Effector memory CD4-positive, alpha-beta T cell (primary cell): ENCODE measurements around the gene PAGE2B.
"Not testable (repeated sequence)": the region's sequence is repeated elsewhere in the genome, so short reads cannot be mapped to it uniquely, and the experiment has no call there.

Experiments used
- DNase-seq, 3 donors: peaks; one replicate each; pipeline ENCODE4 v3.0.0-alpha.2; 2020
- H3K27ac ChIP-seq: 2 replicates; pipeline ENCODE4 v1.7.0; 2013; ENCODE audit warnings: mild to moderate bottlenecking, low read length, moderate library complexity; ENCODE audit not compliant: insufficient read depth, poor library complexity, severe bottlenecking
- H3K27me3 ChIP-seq: replicated peaks from 2 replicates; pipeline ENCODE4 v1.7.0; 2013; ENCODE audit warnings: mild to moderate bottlenecking, low read length; ENCODE audit not compliant: insufficient read depth, control insufficient read depth, poor library complexity, severe bottlenecking
- H3K36me3 ChIP-seq: 2 replicates; pipeline ENCODE4 v1.7.0; 2013; ENCODE audit warnings: mild to moderate bottlenecking, low read length, moderate library complexity; ENCODE audit not compliant: control insufficient read depth, insufficient read depth
- H3K4me1 ChIP-seq: 2 replicates; pipeline ENCODE4 v1.7.0; 2013; ENCODE audit warnings: low read length, mild to moderate bottlenecking; ENCODE audit not compliant: control insufficient read depth, insufficient read depth, poor library complexity, severe bottlenecking
- H3K4me3 ChIP-seq: 2 replicates; pipeline ENCODE4 v1.7.0; 2013; ENCODE audit warnings: low read length, low read depth, mild to moderate bottlenecking; ENCODE audit not compliant: insufficient read depth, poor library complexity, severe bottlenecking
- H3K9me3 ChIP-seq: 2 replicates; pipeline ENCODE4 v1.7.0; 2013; ENCODE audit warnings: mild to moderate bottlenecking, low read length, moderate library complexity; ENCODE audit not compliant: control insufficient read depth

Gene PAGE2B

DNA sequence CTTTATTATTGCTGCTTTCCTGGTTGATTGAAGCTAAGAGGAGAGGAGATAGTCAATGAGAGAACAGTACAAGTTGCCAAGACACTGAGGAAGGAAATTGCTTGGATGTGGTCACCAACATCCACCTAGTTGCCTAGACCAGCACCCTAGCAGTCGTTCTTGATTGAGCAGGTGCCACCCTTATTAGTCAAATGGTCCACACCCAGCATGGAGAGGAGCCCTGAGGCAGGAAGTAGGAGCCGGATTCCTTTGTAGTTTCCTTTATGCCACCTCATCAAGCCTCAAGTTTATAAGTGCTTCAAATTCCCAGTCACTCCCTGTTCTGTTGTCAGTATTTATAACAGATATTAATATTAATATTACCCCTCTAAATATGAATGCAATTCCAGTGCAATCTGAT lies 33.1 kb downstream of the PAGE2B start:
- Histone ChIP-seq H3K4me1 (no peaks in the 10 kb centered on the region), H3K27ac (no peak overlapping the region), H3K4me3 (no peak overlapping the region), H3K36me3 (no peaks in the 10 kb centered on the region), H3K27me3 (no peaks in the 10 kb centered on the region), H3K9me3 (no peaks in the 10 kb centered on the region)
- DNase-seq, result no peak

DNA sequence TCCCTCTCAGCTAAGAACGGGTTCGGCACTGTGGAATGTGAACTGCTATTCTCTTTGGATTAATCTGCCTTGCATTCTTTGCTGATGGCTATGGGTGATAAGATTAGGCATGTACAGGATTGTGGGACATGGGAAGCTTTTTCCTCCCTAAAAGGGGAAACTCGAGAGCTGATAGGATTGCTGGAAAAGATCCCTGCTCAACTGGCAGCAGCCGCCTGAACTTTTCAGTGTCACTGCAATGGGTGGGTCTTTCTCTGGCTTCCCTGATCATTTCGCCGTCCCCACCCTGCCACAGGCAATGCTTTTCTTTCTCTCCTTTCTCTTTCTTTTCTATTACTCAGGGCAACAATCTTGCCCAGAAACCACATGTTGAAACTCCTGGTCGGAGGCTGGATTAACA lies 34.5 kb downstream of the PAGE2B start:
- no peak overlapping the region for H3K27ac ChIP-seq
- H3K4me1 ChIP-seq, result no peaks in the 10 kb centered on the region
- no peak overlapping the region for H3K4me3 ChIP-seq
- no peak for DNase-seq
- H3K9me3 ChIP-seq, result no peaks in the 10 kb centered on the region
- H3K36me3 ChIP-seq, result no peaks in the 10 kb centered on the region
- no peaks in the 10 kb centered on the region for H3K27me3 ChIP-seq

DNA sequence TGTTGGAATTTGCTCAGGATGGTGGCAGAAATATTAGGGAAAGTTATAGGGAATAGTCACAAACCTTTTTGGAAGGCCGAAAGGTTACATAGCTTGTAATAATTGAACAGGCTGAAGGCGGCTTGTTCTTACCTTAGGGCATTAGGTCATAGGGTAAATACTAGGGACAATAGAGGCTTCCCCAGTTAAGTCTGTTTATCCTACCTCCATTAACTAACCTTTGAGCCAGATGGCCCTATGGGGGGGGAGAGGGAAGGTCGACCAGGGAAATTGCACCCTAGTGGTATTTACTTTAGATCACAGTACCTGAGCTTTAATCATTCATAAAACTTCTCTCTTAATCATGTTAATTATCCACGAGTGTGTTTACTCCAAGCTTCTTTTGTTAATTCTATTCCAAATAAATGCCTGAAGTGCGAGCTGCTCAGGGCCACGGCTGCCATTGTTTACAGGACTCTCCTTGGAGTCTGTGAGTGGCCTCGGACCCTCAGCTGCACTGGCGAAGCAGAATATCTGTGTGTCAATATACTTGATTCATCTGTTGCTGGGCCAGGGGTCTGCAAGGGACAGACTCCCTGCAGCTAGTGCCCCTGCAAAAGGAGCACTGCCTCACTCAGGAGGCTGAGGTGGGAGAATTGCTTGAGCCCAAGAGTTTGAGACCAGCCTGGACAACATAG lies 36.9 kb downstream of the PAGE2B start:
- Histone ChIP-seq H3K4me3 (no peak overlapping the region), H3K27ac (no peak overlapping the region), H3K36me3 (no peaks in the 10 kb centered on the region), H3K4me1 (no peaks in the 10 kb centered on the region), H3K9me3 (no peaks in the 10 kb centered on the region), H3K27me3 (no peaks in the 10 kb centered on the region)
- DNase-seq, result no peak

DNA sequence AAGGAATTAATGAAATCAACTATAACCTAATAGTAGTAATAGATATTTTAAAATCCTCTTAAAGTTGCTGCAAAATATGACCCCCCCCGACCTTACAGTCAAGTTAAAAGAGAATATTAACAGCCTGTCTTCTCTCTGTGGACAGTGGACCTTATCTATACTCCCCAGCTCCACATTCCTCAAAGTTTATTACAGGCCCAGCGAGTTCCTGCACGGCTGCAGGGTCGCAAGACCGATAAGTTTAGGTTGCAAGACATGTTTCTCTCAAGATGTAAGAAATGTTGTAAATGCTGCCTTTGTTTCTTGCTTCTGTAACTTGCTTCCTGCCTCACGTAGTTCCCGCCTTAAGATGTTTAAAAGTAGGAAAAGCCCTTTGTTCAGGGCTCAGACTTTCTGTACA lies 41.8 kb downstream of the PAGE2B start:
- H3K27ac ChIP-seq, H3K36me3 ChIP-seq, H3K27me3 ChIP-seq, H3K4me3 ChIP-seq, H3K4me1 ChIP-seq, H3K9me3 ChIP-seq, DNase-seq: not testable (repeated sequence)

DNA sequence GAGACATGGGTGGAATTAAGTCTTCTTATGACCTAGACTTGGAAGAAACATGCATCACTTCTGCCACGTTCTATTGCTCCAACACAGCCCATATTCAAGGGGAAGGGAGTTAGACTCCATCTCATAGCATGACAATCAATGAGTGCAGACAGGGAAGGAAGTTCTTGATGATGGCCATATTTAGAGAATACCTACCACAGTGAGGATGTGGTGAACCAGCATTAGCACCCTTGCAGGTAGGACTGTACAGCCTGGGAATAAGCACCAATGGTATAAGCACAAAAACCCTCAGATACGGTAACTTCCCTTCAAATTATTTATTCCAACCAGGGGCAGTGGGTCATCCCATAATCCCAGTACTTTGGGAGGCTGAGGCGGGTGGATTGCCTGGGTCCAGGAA lies 43.7 kb downstream of the PAGE2B start:
- peaks cover 8% of the 10 kb centered on the region for H3K4me1 ChIP-seq
- no peaks in the 10 kb centered on the region for H3K27me3 ChIP-seq

DNA sequence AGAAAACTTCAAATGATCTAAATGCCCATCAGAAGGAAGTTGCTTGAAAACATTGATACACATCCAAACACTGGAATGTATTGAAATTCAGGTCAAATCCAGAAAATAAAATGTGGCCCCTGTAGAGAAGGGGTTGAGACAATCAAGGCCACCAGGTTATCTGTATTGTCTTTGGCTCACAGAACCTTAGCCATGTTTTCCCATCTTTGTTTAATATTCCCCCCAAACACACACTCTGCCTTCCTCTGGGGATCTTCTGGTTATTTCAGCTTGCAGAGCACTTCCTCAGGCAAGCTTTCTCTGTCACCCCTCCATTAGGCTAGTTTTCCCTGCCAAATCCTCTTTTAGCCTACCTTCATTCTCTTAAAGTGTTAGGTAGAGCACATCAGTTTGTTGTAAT lies 44.4 kb downstream of the PAGE2B start:
- no peak overlapping the region for H3K4me3 ChIP-seq
- no peak for DNase-seq
- no peaks in the 10 kb centered on the region for H3K27me3 ChIP-seq
- H3K4me1 ChIP-seq, result peaks cover 8% of the 10 kb centered on the region
- H3K36me3 ChIP-seq, result no peaks in the 10 kb centered on the region
- H3K9me3 ChIP-seq, result no peaks in the 10 kb centered on the region
- no peak overlapping the region for H3K27ac ChIP-seq

More for the DNA sequence above, 43.7 kb downstream of the PAGE2B start:
- Histone ChIP-seq H3K9me3 (no peaks in the 10 kb centered on the region), H3K27ac (no peak overlapping the region), H3K4me3 (no peak overlapping the region), H3K36me3 (no peaks in the 10 kb centered on the region)
- DNase-seq, result no peak

DNA sequence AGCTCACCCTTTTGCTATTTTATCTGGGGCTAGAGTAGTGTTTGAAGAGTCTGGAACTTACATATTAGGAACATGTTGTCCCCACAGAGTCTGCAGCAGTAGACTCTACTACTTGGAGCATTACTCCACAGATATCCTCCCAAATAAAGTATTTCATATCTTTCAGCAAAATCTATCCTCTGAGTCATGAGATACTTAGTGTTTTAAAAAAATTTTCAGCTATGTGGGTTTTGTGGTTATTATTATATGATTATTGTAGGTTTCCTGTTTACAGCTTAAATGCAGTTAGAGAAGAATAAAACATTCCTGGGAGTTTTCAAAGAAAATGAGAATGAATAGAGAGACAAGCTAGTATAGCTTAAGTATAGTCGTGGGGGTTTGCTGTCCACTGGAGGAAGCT lies 44.9 kb downstream of the PAGE2B start:
- peaks cover 8% of the 10 kb centered on the region for H3K4me1 ChIP-seq
- no peaks in the 10 kb centered on the region for H3K36me3 ChIP-seq
- H3K9me3 ChIP-seq, result no peaks in the 10 kb centered on the region
- H3K4me3 ChIP-seq, result no peak overlapping the region
- H3K27ac ChIP-seq, result no peak overlapping the region
- no peak for DNase-seq
- H3K27me3 ChIP-seq, result no peaks in the 10 kb centered on the region

DNA sequence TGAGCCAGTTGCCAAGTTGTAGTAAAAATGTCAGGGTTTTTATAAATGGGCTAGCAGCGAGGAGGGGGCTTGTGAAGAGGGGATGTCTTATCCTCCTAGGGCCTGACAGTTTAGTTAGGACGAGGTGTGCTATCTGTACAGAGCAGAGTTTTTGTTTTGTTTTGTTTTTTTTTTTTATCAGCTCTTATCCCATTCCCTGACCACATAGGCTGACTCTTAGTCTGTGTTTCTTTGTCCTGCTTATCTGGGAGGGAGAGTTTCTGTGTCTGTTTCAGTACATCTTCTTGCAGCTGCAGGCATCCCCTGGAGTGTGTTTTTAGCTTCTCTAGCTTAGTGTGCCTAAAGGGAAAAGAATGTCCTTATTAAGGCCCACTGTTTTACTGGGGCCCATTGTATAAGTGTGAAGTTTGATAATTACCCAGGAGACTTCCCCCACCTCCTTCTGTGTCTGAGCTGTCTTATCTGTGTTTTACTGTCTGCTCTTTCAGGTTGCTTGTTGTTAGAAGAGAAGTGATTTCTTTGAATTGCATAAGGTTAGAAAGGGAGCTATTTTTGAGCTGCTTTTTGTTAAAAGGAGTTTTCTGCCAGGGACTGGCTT lies 46.0 kb downstream of the PAGE2B start:
- peaks cover 8% of the 10 kb centered on the region for H3K4me1 ChIP-seq
- H3K36me3 ChIP-seq, result no peaks in the 10 kb centered on the region
- DNase-seq, result no peak
- H3K27me3 ChIP-seq, result no peaks in the 10 kb centered on the region
- H3K9me3 ChIP-seq, result no peaks in the 10 kb centered on the region
- no peak overlapping the region for H3K4me3 ChIP-seq
- no peak overlapping the region for H3K27ac ChIP-seq

DNA sequence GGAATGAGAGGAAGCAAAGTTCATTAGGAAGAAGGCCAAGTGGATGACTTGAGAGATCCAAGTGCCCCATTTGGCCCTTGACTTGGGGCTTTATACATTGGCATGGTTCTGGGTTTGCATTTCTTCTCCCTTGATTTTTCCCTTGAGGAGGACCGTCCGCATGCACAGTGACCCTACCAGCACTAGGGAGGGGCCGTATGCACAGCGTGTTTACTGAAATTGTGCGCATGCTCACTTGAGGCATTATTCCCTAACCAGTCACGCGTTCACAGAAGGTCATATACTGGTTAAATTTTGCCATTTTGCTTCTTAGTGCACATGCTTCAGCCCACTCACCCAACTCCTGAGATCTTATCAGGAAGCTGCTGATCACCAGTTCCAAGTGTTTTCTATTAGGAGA lies 49.1 kb downstream of the PAGE2B start:
- DNase-seq, result no peak
- no peaks in the 10 kb centered on the region for H3K9me3 ChIP-seq
- no peak overlapping the region for H3K4me3 ChIP-seq
- H3K27ac ChIP-seq, result no peak overlapping the region
- no peaks in the 10 kb centered on the region for H3K27me3 ChIP-seq
- H3K36me3 ChIP-seq, result no peaks in the 10 kb centered on the region
- peaks cover 8% of the 10 kb centered on the region for H3K4me1 ChIP-seq

DNA sequence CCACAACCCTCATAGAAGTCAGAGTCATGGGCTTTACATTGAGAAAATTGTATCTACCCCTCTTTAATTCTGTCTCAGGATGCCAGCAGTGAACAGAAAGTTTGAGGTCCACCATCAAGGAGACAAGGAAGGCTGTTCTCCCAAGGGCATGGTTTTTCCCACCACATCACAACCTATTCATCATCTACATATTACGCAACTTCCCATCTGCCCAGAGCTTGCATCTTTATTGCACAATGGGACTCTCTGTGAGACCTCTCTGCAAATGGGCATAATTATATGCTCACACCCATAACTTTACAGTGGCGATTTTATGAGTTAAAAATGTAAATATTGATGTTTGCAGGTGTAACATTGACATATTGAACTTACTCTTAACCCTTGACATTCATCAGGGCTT lies 52.9 kb downstream of the PAGE2B start:
- Histone ChIP-seq H3K27me3 (no peaks in the 10 kb centered on the region), H3K4me1 (no peaks in the 10 kb centered on the region), H3K4me3 (no peak overlapping the region), H3K36me3 (no peaks in the 10 kb centered on the region), H3K27ac (no peak overlapping the region), H3K9me3 (no peaks in the 10 kb centered on the region)
- DNase-seq, result no peak
